GM12891 (cell line): Measurements from ENCODE around the gene HGF.

Experiments
- PAX5 ChIP-seq: IDR thresholded peaks from 2 replicates; pipeline ENCODE4 v1.6.1; 2011; ENCODE audit warnings: low read length, moderate library complexity, mild to moderate bottlenecking; ENCODE audit not compliant: insufficient read depth, severe bottlenecking
- POLR2A ChIP-seq: IDR thresholded peaks from 2 replicates; pipeline ENCODE4 v1.6.1; 2011; ENCODE audit warnings: low read depth, low read length, control low read depth
- POLR2AphosphoS5 ChIP-seq: IDR thresholded peaks from 2 replicates; pipeline ENCODE4 v1.6.1; 2011; ENCODE audit warnings: low read depth, low read length, control low read depth
- POU2F2 ChIP-seq: IDR thresholded peaks from 2 replicates; pipeline ENCODE4 v1.6.1; 2011; ENCODE audit warnings: low read depth, mild to moderate bottlenecking, control low read depth, low read length, moderate library complexity

GRCh38 chr7:81740403-81740802, 29.4 kb downstream of the HGF start:
- TF ChIP-seq POLR2A: no peak
- TF ChIP-seq PAX5: no peak
- no peak for TF ChIP-seq POU2F2
- TF ChIP-seq POLR2AphosphoS5: no peak
